HEK293T (cell line): ENCODE data around the gene RPL39.
A peak's percentile ranks its signal among the peaks of the same experiment; 100 is the strongest.

ENCODE experiments used
- ARNT ChIP-seq: fragments of 450-650 bp; IDR thresholded peaks from 2 replicates; pipeline ENCODE4 v1.6.1; 2017; ENCODE audit warnings: mild to moderate bottlenecking
- BHLHE40 ChIP-seq: fragments of 450-650 bp; IDR thresholded peaks from 2 replicates; pipeline ENCODE4 v1.6.1; 2016; ENCODE audit warnings: mild to moderate bottlenecking, moderate library complexity, borderline replicate concordance
- CTBP1 ChIP-seq: fragments of 450-650 bp; IDR thresholded peaks from 2 replicates; pipeline ENCODE4 v1.6.1; 2016; ENCODE audit warnings: borderline replicate concordance
- ELF4 ChIP-seq: fragments of 450-650 bp; IDR thresholded peaks from 2 replicates; pipeline ENCODE4 v1.6.1; 2017; ENCODE audit warnings: antibody characterized with exemption
- FOXA1 ChIP-seq: fragments of 450-650 bp; IDR thresholded peaks from 2 replicates; pipeline ENCODE4 v1.6.1; 2016; ENCODE audit warnings: mild to moderate bottlenecking
- FOXK2 ChIP-seq: fragments of 450-650 bp; IDR thresholded peaks from 2 replicates; pipeline ENCODE4 v1.6.1; 2016; ENCODE audit warnings: mild to moderate bottlenecking
- FOXM1 ChIP-seq: fragments of 450-650 bp; IDR thresholded peaks from 2 replicates; pipeline ENCODE4 v1.6.1; 2017; ENCODE audit warnings: mild to moderate bottlenecking, borderline replicate concordance
- HDGF ChIP-seq: fragments of 450-650 bp; IDR thresholded peaks from 2 replicates; pipeline ENCODE4 v1.6.1; 2017; ENCODE audit warnings: antibody characterized with exemption, borderline replicate concordance
- LEF1 ChIP-seq: fragments of 450-650 bp; IDR thresholded peaks from 2 replicates; pipeline ENCODE4 v1.6.1; 2017; ENCODE audit warnings: mild to moderate bottlenecking, borderline replicate concordance
- NFRKB ChIP-seq: fragments of 450-650 bp; IDR thresholded peaks from 2 replicates; pipeline ENCODE4 v1.6.1; 2016; ENCODE audit warnings: mild to moderate bottlenecking, moderate library complexity
- SP1 ChIP-seq: fragments of 450-650 bp; IDR thresholded peaks from 2 replicates; pipeline ENCODE4 v1.6.1; 2017
- SUZ12 ChIP-seq: fragments of 450-650 bp; IDR thresholded peaks from 2 replicates; pipeline ENCODE4 v1.6.1; 2016; ENCODE audit warnings: mild to moderate bottlenecking
- TARDBP ChIP-seq: fragments of 450-650 bp; IDR thresholded peaks from 2 replicates; pipeline ENCODE4 v1.6.1; 2016

DNA sequence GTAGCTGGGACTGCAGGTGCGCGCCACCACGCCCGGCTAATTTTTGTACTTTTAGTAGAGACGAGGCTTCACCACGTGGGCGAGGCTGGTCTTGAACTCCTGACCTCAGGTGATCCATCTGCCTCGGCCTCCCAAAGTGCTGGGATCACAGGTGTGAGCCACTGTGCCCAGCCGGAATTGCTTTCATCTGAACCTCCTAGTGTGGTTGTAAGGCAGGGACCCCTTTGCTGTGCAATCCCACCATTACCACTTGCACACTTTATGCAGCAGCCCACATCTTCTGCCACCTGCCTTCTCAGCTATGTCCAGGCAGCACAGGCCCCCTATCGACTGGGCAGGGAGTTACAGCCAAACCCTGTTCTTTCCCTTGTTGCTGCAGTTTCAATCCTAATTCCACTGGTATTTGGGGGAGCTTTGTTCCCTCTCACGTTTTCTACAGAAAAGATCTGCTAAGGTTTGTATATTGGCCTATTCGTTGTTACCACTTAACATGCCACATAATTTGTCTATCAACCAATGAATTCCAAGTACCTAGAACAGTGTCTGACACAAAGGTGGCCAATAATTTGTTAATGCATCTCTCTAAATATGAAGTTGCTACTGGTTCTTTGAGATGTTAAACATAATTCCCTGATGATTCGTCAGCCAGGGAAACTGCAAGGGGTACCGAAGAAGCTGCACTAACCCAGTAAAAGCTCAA lies 6.5 kb downstream of the RPL39 start:
- TF ChIP-seq HDGF = peak; percentile 33; the same call in 1 of the 2 replicates
- no peak for TF ChIP-seq ARNT
- no peak for TF ChIP-seq SUZ12
- no peak for TF ChIP-seq FOXA1
- no peak for TF ChIP-seq CTBP1
- peak; percentile 39; the same call in 1 of the 2 replicates for TF ChIP-seq BHLHE40
- no peak for TF ChIP-seq FOXM1
- no peak for TF ChIP-seq NFRKB
- no peak for TF ChIP-seq LEF1
- peak; percentile 7; the same call in 1 of the 2 replicates for TF ChIP-seq ELF4
- TF ChIP-seq SP1 = no peak
- peak; percentile 11; the same call in 1 of the 2 replicates for TF ChIP-seq FOXK2
- TF ChIP-seq TARDBP = no peak
